Stimulated activated CD4-positive, alpha-beta T cell treated with anti-CD3 and anti-CD28 coated beads, TNF-alpha, amount 100 ng/mL, for 1 hour (primary cell): Measurements from ENCODE around the gene SMARCAL1.

ENCODE experiments used
- DNase-seq, 3 donors: peaks; one replicate each; pipeline ENCODE4 v3.0.0-alpha.2; 2020; ENCODE audit warnings: low read depth in 3 of 3, low spot score in 1 of 3

Gene SMARCAL1

DNA sequence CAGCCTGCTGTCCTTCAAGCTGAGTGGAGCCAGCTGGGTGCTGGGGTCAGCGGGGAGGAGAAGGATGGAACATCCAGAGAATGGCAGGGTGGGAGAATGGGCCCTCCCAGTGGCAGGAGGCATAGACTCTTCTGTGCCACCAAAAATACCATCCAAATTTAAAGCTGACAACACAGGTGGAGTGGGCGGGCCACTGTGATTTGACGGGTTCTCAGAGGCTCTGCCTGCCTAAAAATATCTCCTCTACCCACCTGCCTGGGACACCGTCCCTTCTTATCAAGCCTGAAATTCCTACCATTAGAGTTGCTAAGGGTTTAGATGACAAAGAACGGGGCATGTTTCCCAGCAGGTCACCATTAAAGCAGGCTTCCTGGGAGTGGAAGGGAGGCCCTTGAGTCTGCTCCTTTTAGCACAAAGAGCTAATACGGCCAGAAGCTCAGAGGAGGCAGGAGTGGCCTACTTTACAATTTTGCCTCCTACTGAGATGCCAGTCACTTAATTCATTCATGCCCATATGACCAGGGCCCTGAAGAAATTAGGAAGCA is 20.2 kb upstream of the SMARCAL1 start:
- no peak for DNase-seq

DNA sequence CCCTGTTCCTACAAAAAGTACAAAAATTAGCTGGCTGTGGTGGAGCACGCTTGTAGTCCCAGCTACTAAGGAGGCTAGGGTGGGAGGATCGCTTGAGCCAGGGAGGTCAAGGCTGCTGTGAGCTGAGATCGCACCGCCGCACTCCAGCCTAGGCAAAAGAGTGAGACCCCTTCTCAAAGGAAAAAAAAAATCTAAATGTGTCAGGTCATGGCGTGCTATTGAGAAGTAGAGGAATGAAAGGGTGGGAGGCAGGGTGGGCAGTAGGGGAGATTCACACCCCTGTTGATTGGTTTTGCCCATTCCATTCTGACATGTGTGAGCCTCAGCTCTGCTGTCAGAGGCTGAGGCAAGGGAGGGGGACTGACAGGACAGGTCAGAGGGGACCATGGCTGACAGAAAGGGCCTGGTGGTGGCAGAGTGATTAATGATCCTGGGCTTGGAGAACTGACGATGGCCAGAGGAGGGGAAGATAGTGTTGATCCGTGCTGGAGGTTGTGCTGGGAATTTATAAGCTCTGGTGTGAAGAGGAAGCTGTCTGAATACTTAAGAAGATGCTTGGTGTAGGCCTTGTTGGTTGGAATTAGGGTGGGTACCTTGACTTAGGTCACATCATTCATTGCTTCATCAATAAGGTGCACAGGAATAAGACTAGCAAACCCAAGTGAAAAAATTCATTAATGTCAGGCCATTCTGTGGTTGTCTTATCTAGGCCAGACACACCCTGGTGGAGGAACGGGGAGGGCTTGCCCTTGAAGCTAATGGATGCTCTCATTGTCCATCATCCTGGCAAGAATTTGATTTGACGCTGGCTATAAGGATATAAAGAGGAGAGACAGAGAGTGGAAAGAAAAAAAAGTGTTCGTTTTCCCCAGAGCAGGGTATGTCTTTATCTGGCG is 19.1 kb upstream of the SMARCAL1 start:
- no peak for DNase-seq

DNA sequence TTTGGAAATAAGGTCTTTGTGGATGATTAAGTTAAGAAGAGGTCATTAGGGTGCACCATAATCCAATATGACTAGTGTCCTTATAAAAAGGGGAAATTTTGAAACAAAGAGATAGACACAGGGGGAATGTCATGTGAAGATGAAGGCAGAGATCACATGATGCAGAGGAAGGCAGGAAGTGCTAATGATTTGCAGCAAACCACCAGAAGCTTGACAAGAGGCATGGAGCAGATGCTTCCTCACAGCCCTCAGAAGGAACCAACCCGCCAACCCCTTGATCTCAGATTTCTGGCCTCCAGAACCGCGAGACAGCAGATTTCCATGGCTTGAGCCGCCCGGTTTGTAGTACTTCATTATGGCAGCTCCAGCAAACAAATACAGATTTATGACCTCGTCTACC is 17.4 kb upstream of the SMARCAL1 start:
- DNase-seq, result no peak

DNA sequence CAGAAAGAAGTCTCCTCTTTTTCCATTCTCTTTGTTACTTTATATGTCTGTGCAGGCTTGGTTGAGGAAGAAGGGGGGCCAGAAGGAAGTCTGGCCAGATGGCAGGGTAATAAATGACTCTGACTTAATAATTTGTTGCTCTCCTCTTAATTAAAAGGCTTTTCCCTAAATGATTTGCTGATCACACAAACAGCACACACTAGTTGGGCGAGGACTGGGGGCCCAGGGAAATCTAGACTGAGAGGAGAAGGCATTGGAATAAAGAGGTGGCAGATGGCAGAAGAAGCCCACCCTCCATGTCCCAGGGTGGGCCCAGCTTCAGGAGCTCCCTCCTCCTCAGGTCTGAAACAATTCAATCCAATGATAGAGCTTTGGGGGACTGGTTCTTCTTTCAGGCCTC is 12.7 kb upstream of the SMARCAL1 start:
- no peak for DNase-seq

DNA sequence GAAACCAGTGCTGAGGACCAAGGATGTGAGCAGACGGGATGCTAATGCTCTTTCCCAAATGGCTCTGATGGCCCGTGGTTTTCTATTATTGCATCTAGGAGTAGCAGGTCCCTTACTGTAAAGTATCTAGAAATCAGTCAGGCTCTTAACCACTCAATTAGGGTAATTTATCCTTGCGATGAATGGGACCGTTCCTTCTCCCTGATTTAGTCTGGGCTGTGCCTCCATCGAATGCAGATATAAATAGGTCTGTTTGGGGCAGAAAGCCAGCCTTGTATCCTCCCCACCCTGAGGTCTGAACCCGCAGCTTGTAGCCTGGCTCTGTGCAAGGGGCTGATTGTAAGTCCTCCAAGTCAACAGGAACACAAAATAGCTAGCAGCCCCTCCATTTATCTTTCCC is 9.5 kb upstream of the SMARCAL1 start:
- no peak for DNase-seq

DNA sequence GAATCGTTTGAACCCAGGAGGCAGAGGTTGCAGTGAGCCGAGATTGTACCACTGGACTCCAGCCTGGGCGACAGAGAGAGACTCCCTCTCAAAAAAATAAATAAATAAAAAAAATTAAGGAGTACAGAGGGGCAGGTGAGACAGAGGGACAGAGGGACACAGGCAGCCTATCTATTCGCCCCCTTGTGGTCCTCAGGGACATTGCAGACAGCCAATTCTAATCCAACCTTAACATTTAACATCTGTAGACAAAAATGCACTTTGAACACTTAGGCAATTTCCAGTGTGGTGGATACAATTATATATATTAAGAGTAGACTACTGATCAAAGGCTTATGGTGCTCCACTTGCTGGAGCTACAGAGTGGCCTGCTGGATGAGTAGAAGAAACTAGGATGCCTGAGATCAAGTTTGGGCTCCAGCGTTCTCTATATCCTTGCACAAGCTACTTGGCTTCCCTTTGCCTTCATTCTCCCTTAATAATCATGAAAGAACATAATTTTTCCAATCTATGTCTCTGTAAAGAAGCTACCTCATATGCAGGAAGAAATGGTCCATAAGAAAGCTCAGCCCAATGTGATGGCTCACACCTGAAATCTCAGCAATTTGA is 8.2 kb upstream of the SMARCAL1 start:
- DNase-seq, result peak in 2 of 3 donors; percentile 5 to 31

DNA sequence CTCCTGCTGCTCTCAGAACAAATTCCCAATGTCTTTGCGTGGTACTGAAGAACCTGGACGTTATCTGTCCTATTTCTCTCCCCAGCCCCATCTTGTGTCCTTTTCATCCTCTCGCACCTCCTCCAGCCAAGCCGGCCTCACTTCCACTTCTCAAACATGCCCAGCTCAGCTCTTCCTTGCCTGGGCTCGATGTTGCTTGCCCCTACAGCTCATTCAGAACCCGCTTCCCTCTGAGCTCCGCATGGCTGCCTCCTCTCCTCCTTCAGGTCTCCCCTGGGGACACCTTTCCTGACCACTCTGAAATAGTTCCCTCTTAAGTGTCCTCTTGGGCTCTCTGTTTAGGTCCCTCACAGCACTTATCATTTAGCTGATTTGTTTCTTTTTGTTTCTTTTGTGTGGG is 6.7 kb upstream of the SMARCAL1 start:
- no peak for DNase-seq

DNA sequence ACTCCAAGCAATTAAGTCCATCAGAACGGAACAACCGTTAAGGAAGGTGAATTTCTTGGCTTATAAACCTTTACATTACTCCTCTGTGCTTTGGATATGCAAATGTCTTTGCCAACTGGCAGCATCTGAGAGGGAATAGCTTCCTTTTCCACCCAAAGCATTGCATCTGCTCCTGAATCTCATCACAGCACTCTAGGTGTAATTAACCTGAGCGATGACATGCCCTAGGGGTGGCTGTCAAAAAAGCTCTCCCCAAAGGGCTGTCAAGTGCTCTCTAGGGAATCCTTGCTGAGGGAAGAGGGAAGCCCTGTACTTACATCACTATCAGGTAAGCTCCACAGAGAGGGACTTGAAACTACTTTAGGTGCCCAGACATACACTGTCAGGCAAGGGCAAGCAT is 5.5 kb upstream of the SMARCAL1 start:
- no peak for DNase-seq

DNA sequence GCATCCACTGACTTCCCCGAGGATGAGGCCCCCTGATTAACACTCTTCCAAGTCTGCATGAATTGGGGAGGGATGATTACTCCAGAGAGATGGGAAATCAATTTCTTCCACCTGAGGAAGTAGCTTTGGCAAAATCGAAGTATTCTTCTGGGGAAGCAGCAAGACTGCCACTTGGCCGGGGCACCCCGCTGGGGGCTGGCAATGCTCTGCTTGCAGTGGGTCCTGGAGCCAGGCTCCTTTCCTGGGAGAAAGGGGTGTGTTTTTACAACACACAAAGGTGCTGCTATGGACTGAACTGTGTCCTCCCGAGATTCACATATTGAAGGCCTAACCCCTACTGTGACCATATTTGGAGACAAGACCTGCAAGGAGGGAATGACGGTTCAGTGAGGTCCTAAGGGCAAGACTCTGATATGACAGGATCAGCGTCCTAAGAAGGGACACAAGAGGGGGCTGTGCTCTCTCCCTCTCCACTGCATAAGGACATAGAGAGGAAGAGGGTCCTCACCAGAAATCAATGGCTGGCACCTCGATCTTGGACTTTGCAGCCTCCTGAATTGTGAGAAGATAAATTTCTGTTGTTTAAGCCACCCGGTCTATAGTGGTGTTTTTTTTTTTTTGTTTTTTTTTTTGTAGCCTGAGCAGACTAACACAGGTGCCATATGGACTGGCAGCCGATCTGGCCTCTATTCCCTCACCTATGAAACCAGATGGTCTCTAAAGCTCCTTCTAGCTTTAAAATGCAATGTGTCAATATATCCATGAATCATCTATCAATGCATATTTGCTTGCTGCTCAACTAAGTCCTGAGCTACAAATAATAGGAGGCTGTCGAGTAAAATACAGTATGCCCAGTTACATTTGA is 3.6 kb upstream of the SMARCAL1 start:
- no peak for DNase-seq

DNA sequence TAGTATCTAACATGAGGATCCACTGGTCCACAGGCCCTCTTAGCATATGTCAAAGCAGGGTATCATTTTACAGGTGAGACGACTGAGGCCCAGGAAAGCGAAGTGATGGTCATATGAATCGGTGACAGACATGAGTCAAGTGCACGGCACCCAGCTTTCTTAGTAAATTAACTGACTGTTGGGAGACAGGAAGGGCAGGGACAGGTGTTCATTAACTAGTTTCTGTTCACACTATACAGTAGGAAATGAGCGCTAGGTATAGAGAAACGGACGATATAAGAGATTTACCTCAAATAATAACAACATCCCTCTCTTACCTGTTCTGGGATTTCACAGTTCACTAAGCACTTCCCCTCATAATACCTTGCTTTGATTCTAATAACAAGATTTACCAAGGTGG is 1.7 kb upstream of the SMARCAL1 start:
- DNase-seq, result no peak

DNA sequence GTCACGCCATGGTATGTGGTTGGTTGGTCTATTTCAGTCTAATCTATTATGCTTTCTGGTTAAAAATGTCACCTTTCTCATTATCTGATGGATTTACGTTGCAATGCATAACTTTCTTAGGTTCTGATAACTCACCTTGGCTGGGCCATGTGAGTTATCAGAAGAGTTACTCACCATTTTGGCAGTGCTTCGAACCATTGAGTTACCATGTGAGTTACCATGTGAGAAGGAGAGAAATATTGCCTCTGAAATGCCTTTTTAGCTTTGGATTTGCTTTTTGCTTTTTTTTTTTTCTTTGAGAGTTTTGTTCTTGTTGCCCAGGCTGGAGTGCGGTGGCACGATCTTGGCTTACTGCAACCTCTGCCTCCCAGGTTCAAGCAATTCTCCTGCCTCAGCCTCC is 1.6 kb downstream of the SMARCAL1 start:
- no peak for DNase-seq

DNA sequence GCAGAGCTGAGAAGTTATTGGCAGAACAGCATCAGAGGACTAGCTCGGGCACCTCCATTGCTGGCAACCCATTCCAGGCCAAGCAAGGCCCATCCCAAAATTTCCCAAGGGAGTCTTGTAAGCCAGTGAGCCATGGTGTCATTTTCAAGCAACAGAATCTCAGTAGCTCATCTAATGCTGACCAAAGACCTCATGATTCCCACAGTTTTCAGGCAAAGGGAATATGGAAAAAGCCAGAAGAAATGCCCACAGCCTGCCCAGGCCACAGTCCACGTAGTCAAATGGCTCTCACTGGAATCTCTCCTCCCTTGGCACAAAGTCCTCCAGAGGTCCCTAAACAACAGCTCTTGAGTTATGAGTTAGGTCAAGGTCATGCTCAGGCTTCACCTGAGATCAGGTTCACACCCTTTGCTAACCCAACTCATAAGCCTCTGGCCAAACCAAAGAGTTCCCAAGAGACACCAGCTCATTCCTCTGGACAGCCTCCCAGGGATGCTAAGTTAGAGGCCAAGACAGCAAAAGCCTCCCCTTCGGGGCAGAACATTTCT is 2.6 kb downstream of the SMARCAL1 start:
- DNase-seq, result no peak

DNA sequence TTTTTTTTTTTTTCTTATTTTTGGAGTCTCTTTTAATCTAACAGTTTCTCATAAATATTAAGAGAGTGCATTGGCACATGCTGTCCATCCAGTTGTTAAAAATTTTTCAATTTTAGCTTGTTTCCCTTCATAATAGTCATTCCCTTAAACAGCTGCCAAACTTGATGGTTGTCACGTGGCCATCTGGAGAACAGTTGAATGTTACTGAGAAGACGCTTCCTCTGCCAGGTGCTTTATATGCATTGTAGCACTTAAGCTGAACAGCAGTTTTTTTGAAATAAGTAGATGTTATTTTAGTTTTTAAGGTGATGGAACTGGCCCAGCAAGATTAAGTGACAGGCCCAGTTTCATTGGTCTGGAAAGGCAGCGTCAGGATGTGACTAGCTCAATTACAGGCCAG is 3.3 kb downstream of the SMARCAL1 start:
- DNase-seq, result no peak

DNA sequence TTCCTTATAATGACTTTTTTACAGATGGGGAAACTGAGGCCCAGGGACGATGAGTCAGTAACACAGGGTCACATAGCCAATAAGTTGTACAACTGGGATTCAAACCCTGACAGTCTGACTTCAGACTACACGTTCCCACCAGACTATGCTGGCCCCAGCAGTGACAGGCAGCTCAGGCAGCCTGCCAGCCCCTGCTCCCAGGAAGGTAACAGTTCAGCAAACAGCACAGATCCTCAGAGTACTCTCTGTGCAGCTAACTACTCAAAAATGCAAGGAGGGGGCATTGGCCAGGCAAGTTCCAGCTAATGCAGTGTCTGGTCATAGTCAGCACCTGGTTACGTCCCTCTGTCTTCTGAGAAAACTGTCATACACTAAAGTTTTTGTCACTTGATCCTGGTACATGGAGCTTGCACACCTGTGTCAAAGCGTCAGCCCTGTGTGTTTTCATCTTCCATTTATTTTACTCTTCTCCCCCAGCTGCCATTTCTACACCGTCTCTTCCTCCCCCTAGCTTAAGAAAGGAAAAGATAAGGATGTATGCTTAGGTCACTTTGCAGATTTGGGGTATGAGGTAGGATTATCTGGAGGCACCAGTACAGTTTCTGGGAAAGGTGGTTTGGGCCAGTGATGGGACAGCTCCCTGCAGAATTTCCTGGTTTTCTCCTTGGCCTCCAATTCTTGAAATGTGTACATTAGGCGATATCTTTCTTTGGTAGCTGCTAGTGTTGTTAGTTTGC is 4.5 kb downstream of the SMARCAL1 start:
- DNase-seq, result no peak

DNA sequence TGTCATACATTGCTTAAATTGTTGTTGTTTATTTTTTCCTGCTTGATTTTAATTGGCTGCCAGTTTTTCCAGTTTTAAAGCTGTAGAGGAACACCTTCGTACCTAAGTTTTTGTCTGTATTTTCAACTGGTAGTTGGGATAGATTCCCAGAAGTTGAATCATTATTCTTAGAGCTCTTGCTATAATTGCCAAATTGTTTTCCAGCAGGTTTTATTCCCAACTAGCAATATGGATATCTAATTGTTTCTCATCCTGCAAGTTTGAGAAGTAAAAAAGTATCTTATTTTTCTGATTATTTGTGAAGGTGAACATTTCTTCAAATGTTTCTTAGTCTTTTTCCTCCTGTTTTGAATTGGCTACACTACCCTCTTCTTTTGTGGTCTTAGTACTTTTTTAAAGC is 6.7 kb downstream of the SMARCAL1 start:
- DNase-seq, result no peak

DNA sequence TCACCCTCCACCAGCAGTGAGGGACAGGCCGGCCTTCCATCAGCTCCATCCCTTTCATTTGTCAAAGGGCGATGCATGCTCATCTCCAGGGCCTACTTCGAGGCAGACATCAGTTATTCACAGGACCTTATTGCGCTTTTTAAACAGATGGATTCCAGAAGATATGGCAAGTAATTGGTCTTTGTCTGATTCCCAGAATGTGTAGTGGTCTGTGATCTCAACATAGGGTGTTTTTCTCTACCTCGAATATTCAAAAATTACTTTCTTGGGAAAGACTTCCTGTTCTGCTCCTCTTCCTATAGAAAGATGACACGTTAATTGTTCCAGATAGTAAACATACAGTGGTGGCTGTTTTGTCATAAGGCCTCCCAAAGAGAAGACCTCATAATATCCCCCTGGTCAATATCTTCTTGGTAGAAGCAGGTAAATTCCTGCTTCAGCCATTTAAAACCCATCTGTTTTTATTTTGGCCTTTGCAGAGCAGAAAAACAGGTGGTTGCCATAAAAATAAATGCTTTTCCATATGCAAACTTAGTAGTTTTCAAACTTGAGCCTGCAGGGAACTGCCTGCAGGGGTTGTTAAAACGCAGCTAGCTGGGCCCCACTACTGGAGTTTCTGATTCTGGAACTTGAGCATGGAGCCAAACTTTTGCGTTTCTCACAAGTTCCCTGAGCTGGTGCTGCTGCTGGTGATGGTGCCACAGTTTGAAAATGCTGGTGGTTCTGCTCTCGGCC is 8.2 kb downstream of the SMARCAL1 start:
- no peak for DNase-seq

DNA sequence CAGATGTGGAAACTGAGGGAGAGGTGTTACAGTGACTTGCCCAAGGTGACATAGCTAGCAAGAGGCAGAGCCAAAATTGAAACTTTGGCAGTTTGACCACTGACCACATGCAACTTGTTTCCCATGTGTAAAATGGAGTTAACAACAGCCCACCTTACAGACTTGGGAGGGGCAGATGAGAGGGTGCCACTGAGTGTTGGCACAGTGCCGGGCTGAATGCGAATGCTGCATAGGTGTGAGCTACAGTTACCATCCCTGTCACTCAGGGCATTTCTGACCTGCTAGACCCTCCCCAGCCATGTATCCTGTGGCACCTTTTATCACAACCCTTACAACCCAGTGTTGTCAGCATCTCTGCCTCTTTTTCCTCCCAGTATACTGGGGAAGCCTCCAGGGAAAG is 10.8 kb downstream of the SMARCAL1 start:
- DNase-seq, result no peak

DNA sequence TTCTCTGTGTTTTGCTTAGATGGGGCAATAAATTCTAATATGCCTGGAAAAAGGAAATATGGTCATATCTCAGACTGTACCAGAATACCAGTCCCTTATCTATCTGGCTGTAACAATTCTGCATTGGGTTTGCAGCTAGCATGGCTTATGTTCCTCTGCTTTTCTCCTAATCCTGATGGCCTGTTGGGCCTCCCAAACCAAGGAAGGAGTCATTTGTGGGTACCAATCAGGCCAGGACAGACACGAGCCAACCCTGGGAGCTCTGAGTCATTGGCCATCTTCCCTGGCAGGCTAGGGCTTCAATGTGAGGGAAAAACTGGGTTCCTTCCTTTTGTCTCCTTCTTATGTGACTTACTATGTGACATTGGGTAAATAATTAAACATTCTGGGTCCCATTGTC is 12.0 kb downstream of the SMARCAL1 start:
- DNase-seq, result no peak

DNA sequence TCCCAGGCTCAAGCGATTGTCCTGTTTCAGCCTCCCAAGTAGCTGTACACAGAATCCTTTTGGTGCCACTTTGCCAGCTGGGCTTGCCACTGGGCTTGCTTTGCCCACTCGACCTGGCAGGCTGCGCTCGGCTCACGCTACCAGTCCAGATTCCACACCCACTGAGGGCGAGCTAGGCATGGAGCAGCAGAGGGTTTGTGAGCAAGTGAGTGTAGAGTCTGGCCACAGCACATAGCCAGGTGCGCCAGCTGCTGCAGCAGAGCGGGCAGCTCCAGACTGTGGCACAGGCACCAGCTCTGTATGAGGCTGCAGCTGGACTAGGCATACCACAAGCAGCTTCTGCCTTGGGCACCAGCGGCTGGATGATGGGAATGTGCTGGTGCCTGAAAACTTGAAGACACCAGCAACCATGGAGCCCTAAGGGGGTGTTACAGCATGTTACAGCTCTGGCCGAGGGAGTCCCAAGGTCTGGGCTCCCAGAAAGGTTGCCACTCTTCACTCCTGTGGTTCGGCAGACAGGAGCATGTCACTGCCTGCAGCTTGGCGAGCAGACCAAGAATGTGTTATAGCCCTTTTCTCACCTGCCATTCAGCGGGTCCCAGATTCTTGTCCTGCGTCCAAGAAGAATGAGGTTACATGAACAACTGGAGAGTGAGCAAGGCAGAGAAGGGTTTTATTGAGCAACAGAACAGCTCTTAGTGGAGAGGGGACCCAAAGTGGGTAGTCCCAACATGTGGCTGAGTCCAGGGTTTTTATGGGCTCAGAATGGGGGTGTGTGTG is 12.9 kb downstream of the SMARCAL1 start:
- DNase-seq, result no peak
